Gastrocnemius medialis (tissue), 4 donors: ENCODE results near the gene ZNF407. TPM values are rescaled to one million over a fixed set of nuclear protein-coding genes. Genes with fewer than 3 reads are reported as not detected.

ENCODE experiments used
- ATAC-seq, 2 donors: fragments of 150-250 bp; one replicate each; pipeline ENCODE4 v1.9.1; 2016
- DNase-seq, 2 donors: peaks; one replicate each; pipeline ENCODE4 v3.0.0-alpha.2; 2019
- H3K27ac ChIP-seq, 4 donors: fragments of 200-600 bp; sonication (generic); 1 replicate in 1 of 4; 2 replicates in 3 of 4; pipeline ENCODE4 v1.5.1; 2016 to 2018; ENCODE audit warnings: mild to moderate bottlenecking in 2 of 4, moderate library complexity in 1 of 4
- H3K27me3 ChIP-seq, 3 donors: fragments of 200-600 bp; sonication (generic) in 2 of 3; 1 replicate in 1 of 3; 2 replicates in 2 of 3; pipeline versions ENCODE4 v1.5.1 to v1.6.0; 2016 to 2019; ENCODE audit warnings: mild to moderate bottlenecking in 1 of 3, moderate library complexity in 1 of 3
- H3K36me3 ChIP-seq, 2 donors: fragments of 200-600 bp; sonication (generic) in 1 of 2; one replicate each; pipeline ENCODE4 v1.5.1; 2017 to 2018
- H3K4me1 ChIP-seq, 2 donors: fragments of 200-600 bp; sonication (generic) in 1 of 2; one replicate each; pipeline ENCODE4 v1.5.1; 2016 to 2017; ENCODE audit warnings: mild to moderate bottlenecking in 2 of 2
- H3K4me3 ChIP-seq, 4 donors: fragments of 200-600 bp; sonication (generic) in 3 of 4; 1 replicate in 1 of 4; 2 replicates in 3 of 4; pipeline ENCODE4 v1.5.1; 2016 to 2019; ENCODE audit warnings: mild to moderate bottlenecking in 2 of 4
- H3K9me3 ChIP-seq, 3 donors: fragments of 200-600 bp; sonication (generic) in 2 of 3; 1 replicate in 1 of 3; 2 replicates in 2 of 3; pipeline ENCODE4 v1.5.1; 2016 to 2019
- POLR2A ChIP-seq, 2 donors: fragments of 450-650 bp; IDR thresholded peaks; one replicate each; pipeline ENCODE4 v1.6.1; 2017; ENCODE audit warnings: antibody characterized with exemption in 2 of 2, mild to moderate bottlenecking in 2 of 2, moderate library complexity in 2 of 2
- in situ Hi-C, 4 donors: fragments of 200-750 bp; cut with MboI; loops; one replicate each; pipeline versions ENCODE4 v1.15.0 to v1.8.0; 2017; ENCODE audit warnings: low sequenced_read_pairs in 4 of 4
- intact Hi-C: fragments of 100-400 bp; cut with DNase I; formaldehyde crosslinking; loops from one replicate; pipeline ENCODE4 v1.15.1; 2023; ENCODE audit warnings: low total_unique reads
- total RNA-seq, 4 donors: library from RNA; depleted of rRNA; stranded (reverse); fragments of >200 nt; gene quantifications; one replicate each; pipeline versions ENCODE4 v1.1.0 to v1.2.3, GENCODE V29; 2016
- TF ChIP-seq, protein P1 (sequence below), 5 experiments: fragments of 450-650 bp in 3 of 5; fragments of 200-600 bp in 2 of 5; sonication (generic) in 2 of 5; IDR thresholded peaks in 4 of 5; conservative IDR thresholded peaks in 1 of 5; 1 replicate in 4 of 5; 2 replicates in 1 of 5; pipeline ENCODE4 v1.5.1; 2016 to 2019; ENCODE audit warnings: antibody characterized with exemption in 5 of 5, mild to moderate bottlenecking in 3 of 5, moderate library complexity in 3 of 5

Gene ZNF407, protein sequence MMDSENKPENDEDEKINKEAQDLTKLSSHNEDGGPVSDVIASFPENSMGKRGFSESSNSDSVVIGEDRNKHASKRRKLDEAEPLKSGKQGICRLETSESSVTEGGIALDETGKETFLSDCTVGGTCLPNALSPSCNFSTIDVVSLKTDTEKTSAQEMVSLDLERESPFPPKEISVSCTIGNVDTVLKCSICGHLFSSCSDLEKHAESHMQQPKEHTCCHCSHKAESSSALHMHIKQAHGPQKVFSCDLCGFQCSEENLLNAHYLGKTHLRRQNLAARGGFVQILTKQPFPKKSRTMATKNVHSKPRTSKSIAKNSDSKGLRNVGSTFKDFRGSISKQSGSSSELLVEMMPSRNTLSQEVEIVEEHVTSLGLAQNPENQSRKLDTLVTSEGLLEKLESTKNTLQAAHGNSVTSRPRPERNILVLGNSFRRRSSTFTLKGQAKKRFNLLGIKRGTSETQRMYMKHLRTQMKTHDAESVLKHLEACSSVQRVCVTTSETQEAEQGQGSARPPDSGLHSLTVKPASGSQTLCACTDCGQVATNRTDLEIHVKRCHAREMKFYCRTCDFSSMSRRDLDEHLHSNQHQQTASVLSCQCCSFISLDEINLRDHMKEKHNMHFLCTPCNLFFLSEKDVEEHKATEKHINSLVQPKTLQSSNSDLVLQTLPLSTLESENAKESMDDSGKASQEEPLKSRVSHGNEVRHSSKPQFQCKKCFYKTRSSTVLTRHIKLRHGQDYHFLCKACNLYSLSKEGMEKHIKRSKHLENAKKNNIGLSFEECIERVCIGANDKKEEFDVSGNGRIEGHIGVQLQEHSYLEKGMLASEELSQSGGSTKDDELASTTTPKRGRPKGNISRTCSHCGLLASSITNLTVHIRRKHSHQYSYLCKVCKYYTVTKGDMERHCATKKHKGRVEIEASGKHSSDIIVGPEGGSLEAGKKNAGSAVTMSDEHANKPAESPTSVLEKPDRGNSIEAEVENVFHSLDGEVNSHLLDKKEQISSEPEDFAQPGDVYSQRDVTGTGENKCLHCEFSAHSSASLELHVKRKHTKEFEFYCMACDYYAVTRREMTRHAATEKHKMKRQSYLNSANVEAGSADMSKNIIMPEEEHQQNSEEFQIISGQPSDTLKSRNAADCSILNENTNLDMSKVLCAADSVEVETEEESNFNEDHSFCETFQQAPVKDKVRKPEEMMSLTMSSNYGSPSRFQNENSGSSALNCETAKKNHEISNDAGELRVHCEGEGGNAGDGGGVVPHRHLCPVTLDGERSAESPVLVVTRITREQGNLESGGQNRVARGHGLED (N-terminal part only)
- total RNA-seq, result 10 to 100 TPM in 2 of 4 donors, 1 to 10 TPM in 2; 5.9 to 11.4 (median 9.2) TPM

DNA sequence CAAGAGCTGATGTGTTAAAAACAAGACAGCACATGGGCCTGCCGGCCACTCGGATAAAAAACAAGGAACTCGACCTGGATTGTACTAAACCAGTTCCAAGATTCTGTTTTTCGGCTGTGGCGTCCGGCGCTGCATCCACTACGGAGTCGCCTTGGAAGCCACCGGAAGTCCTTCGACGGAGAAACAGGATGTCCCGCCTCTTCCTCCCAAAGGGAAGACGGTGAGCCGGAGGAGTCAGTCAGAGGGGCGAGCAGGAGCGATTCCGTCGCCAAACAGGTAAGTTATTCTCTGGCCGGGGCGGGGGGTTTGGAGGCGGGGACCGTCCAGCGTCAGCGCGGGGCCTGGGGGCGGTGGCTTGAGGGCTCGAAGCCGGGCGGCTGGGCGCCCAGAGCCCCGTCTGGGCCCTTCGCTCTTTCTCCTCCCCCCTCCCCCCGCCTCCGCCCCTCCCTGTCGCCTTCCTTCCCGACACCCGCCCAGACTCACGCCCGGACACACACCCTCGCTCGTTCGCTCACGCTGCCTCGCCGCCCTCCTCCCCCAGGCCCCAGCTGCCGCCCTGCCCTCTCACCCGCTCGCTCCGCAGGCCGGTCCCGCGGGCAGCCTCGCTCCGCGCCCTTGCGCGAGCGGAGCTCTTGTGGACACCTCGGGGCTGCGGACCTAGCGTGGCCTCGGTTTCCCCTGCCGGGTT is at the start of gene ZNF407:
ZNF407 (plus strand) TSS at position 209 of the 688 bp plus-strand sequence. CDS start 33,150 bp downstream, outside the sequence.
- Histone ChIP-seq H3K36me3 (peaks cover 0 to 14% of the 10 kb centered on the region in 2 donors), H3K27me3 (no peaks in the 10 kb centered on the region), H3K4me1 (peaks cover 39 to 42% of the 10 kb centered on the region in 2 donors), H3K27ac (peak within 1 kb of the TSS; percentile 91 to 98 (median 94)), H3K9me3 (no peaks in the 10 kb centered on the region), H3K4me3 (peak within 1 kb of the TSS; percentile 81 to 97 (median 94))
- intact Hi-C loops (loop anchor here (1.0 to 10.0 kb wide), 4 partner anchors 102 to 617 kb away; partner anchors contain the start of genes CNDP2, CYB5A, FBXO15 and TSHZ1), in situ Hi-C loops (loop anchor here in 1 of 4 donors (5.0 kb wide), 1 partner anchor 101 kb away; the partner anchor contains the start of gene CNDP2)
- ATAC-seq (peak; percentile 93), DNase-seq (peak; percentile 80 to 81)
- TF ChIP-seq, protein P1, sequence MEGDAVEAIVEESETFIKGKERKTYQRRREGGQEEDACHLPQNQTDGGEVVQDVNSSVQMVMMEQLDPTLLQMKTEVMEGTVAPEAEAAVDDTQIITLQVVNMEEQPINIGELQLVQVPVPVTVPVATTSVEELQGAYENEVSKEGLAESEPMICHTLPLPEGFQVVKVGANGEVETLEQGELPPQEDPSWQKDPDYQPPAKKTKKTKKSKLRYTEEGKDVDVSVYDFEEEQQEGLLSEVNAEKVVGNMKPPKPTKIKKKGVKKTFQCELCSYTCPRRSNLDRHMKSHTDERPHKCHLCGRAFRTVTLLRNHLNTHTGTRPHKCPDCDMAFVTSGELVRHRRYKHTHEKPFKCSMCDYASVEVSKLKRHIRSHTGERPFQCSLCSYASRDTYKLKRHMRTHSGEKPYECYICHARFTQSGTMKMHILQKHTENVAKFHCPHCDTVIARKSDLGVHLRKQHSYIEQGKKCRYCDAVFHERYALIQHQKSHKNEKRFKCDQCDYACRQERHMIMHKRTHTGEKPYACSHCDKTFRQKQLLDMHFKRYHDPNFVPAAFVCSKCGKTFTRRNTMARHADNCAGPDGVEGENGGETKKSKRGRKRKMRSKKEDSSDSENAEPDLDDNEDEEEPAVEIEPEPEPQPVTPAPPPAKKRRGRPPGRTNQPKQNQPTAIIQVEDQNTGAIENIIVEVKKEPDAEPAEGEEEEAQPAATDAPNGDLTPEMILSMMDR (IDR thresholded peaks at IDR 0.05 in 4 of 5, conservative IDR thresholded peaks at IDR 0.05 in 1 of 5), result peak in 1 of 5 experiments; percentile 37
- peak in 1 of 2 donors; percentile 3 for TF ChIP-seq POLR2A (IDR thresholded peaks at IDR 0.05)

DNA sequence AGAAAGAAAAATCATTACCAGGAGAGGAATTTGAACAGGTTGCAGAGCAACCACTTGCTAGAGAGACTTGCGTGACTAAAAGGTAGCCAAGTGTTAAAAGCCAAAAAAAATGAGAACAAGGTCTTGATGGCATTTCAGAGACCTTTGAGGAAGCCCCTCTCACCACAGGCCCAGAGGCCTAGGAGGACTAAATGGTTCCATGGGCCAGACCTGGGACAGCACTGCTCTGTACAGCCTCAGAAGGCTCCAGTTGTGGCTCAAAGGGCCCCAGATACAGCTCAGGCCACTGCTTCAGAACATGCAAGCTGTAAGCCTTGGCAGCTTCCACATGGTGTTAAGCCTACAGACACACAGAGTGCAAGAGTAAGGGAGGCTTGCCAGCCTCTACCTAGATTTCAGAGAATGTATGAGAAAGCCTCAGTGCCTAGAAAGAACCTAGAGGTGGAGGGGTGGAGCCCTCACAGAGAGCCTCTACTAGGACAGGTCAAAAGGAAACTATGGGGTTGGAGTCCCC is 48.0 kb upstream of the ZNF407 start:
- intact Hi-C loops, result loop anchor here (5.0 kb wide), 2 partner anchors 52 to 197 kb away; partner anchors contain the start of gene CNDP2
- TF ChIP-seq, protein P1 (IDR thresholded peaks at IDR 0.05 in 4 of 5, conservative IDR thresholded peaks at IDR 0.05 in 1 of 5), result no peak
- TF ChIP-seq POLR2A (IDR thresholded peaks at IDR 0.05), result no peak
- Histone ChIP-seq H3K27ac (no peak overlapping the region), H3K4me1 (peaks cover 6 to 9% of the 10 kb centered on the region in 2 donors), H3K4me3 (no peak overlapping the region), H3K27me3 (no peaks in the 10 kb centered on the region), H3K9me3 (peaks cover 0 to 3% (median 0%) of the 10 kb centered on the region in 3 donors), H3K36me3 (no peaks in the 10 kb centered on the region)
- DNase-seq (no peak), ATAC-seq (no peak)
- in situ Hi-C loops, result loop anchor here (5.0 to 10.0 kb wide), 5 partner anchors 195 to 365 kb away; no protein-coding TSS in a partner anchor

DNA sequence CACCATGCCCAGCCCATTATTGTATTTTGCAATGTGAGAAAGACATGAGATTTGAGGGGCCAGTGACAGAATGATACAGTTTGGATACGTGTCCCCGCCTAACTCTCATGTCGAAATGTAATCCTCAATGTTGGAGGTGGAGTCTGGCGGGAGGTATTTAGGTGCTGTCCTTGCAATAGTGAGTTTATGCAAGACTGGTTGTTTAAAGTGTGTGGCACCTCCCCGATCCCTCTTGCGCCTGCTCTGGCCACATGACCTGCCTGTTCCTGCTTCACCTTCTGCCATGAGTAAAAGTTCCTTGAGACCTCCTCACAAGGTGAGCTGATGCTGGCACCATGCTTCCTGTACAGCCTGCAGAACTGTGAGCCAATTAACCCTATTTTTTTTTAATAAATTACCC is 46.8 kb upstream of the ZNF407 start:
- intact Hi-C loops, result loop anchor here (5.0 kb wide), 2 partner anchors 54 to 199 kb away; partner anchors contain the start of gene CNDP2
- Histone ChIP-seq H3K27me3 (no peaks in the 10 kb centered on the region), H3K27ac (no peak overlapping the region), H3K4me3 (no peak overlapping the region), H3K4me1 (peaks cover 5 to 9% of the 10 kb centered on the region in 2 donors), H3K36me3 (no peaks in the 10 kb centered on the region), H3K9me3 (peaks cover 0 to 3% (median 0%) of the 10 kb centered on the region in 3 donors)
- DNase-seq (no peak), ATAC-seq (no peak)
- TF ChIP-seq, protein P1 (IDR thresholded peaks at IDR 0.05 in 4 of 5, conservative IDR thresholded peaks at IDR 0.05 in 1 of 5), result no peak
- TF ChIP-seq POLR2A (IDR thresholded peaks at IDR 0.05), result no peak
- in situ Hi-C loops, result loop anchor here (5.0 to 10.0 kb wide), 5 partner anchors 196 to 366 kb away; no protein-coding TSS in a partner anchor
